ENCODE results near the gene SH2D7.

SH2D7 gene

GRCh38 chr15:78109156-78109555, 16.8 kb downstream of the SH2D7 start:
- no peaks in the 10 kb centered on the region for H3K27me3 ChIP-seq (ENCODE audit: insufficient read depth, poor library complexity, severe bottlenecking)
- ATAC-seq (ENCODE audit: low read depth) (no peak), DNase-seq (ENCODE audit: low spot score) (peak; percentile 55)
- no peak for TF ChIP-seq CTCF (IDR thresholded peaks at IDR 0.05; ENCODE audit: poor library complexity, severe bottlenecking)
- no peak overlapping the region for H3K27ac ChIP-seq (ENCODE audit: poor library complexity, severe bottlenecking)
- H3K4me3 ChIP-seq (ENCODE audit: severe bottlenecking), result no peak overlapping the region
- H3K36me3 ChIP-seq (ENCODE audit: low read depth), result no peaks in the 10 kb centered on the region
- H3K4me1 ChIP-seq (ENCODE audit: insufficient read depth, poor library complexity, severe bottlenecking), result no peaks in the 10 kb centered on the region
- no peaks in the 10 kb centered on the region for H3K9me3 ChIP-seq (ENCODE audit: severe bottlenecking)

GRCh38 chr15:78110096-78110495, 17.7 kb downstream of the SH2D7 start:
- H3K4me1 ChIP-seq (ENCODE audit: insufficient read depth, poor library complexity, severe bottlenecking), result no peaks in the 10 kb centered on the region
- no peak for TF ChIP-seq CTCF (IDR thresholded peaks at IDR 0.05; ENCODE audit: poor library complexity, severe bottlenecking)
- ATAC-seq (ENCODE audit: low read depth) (no peak), DNase-seq (ENCODE audit: low spot score) (peak; percentile 34)
- no peak overlapping the region for H3K4me3 ChIP-seq (ENCODE audit: severe bottlenecking)
- no peaks in the 10 kb centered on the region for H3K9me3 ChIP-seq (ENCODE audit: severe bottlenecking)
- no peak overlapping the region for H3K27ac ChIP-seq (ENCODE audit: poor library complexity, severe bottlenecking)
- H3K36me3 ChIP-seq (ENCODE audit: low read depth), result no peaks in the 10 kb centered on the region
- H3K27me3 ChIP-seq (ENCODE audit: insufficient read depth, poor library complexity, severe bottlenecking), result no peaks in the 10 kb centered on the region

GRCh38 chr15:78110916-78111475, 18.6 kb downstream of the SH2D7 start:
- H3K36me3 ChIP-seq (ENCODE audit: low read depth), result no peaks in the 10 kb centered on the region

GRCh38 chr15:78111788-78112187, 19.4 kb downstream of the SH2D7 start:
- Histone ChIP-seq H3K4me3 (ENCODE audit: severe bottlenecking) (no peak overlapping the region), H3K27me3 (ENCODE audit: insufficient read depth, poor library complexity, severe bottlenecking) (no peaks in the 10 kb centered on the region), H3K9me3 (ENCODE audit: severe bottlenecking) (no peaks in the 10 kb centered on the region), H3K4me1 (ENCODE audit: insufficient read depth, poor library complexity, severe bottlenecking) (no peaks in the 10 kb centered on the region), H3K36me3 (ENCODE audit: low read depth) (no peaks in the 10 kb centered on the region), H3K27ac (ENCODE audit: poor library complexity, severe bottlenecking) (no peak overlapping the region)
- no peak for DNase-seq (ENCODE audit: low spot score)
- no peak for TF ChIP-seq CTCF (IDR thresholded peaks at IDR 0.05; ENCODE audit: poor library complexity, severe bottlenecking)
- no peak for ATAC-seq (ENCODE audit: low read depth)

More at GRCh38 chr15:78110916-78111475, 18.6 kb downstream of the SH2D7 start:
- H3K9me3 ChIP-seq (ENCODE audit: severe bottlenecking), result no peaks in the 10 kb centered on the region
- no peak overlapping the region for H3K27ac ChIP-seq (ENCODE audit: poor library complexity, severe bottlenecking)
- ATAC-seq (ENCODE audit: low read depth) (no peak), DNase-seq (ENCODE audit: low spot score) (peak; percentile 29)
- no peaks in the 10 kb centered on the region for H3K27me3 ChIP-seq (ENCODE audit: insufficient read depth, poor library complexity, severe bottlenecking)
- no peaks in the 10 kb centered on the region for H3K4me1 ChIP-seq (ENCODE audit: insufficient read depth, poor library complexity, severe bottlenecking)
- no peak for TF ChIP-seq CTCF (IDR thresholded peaks at IDR 0.05; ENCODE audit: poor library complexity, severe bottlenecking)
- H3K4me3 ChIP-seq (ENCODE audit: severe bottlenecking), result no peak overlapping the region

GRCh38 chr15:78112551-78112950, 20.2 kb downstream of the SH2D7 start:
- H3K4me1 ChIP-seq (ENCODE audit: insufficient read depth, poor library complexity, severe bottlenecking), result no peaks in the 10 kb centered on the region
- DNase-seq (ENCODE audit: low spot score) (no peak), ATAC-seq (ENCODE audit: low read depth) (no peak)
- no peaks in the 10 kb centered on the region for H3K9me3 ChIP-seq (ENCODE audit: severe bottlenecking)
- H3K27ac ChIP-seq (ENCODE audit: poor library complexity, severe bottlenecking), result no peak overlapping the region
- H3K27me3 ChIP-seq (ENCODE audit: insufficient read depth, poor library complexity, severe bottlenecking), result no peaks in the 10 kb centered on the region
- no peak overlapping the region for H3K4me3 ChIP-seq (ENCODE audit: severe bottlenecking)
- no peak for TF ChIP-seq CTCF (IDR thresholded peaks at IDR 0.05; ENCODE audit: poor library complexity, severe bottlenecking)
- no peaks in the 10 kb centered on the region for H3K36me3 ChIP-seq (ENCODE audit: low read depth)
